ENCODE results near the gene LINC00305. TPM values are rescaled to one million over a fixed set of nuclear protein-coding genes. Genes with fewer than 3 reads are reported as not detected.

The LINC00305 gene
- total and polyA plus RNA-seq, 10 of the 15 experiments (the other 5 are each of a cell fraction or from before 2014, with no cell fraction given), result 0.11 to 19.4 (median 0.26) TPM; not detected in 7

- TF ChIP-seq CTCF (IDR thresholded peaks at IDR 0.05 in 2 of 3, conservative IDR thresholded peaks at IDR 0.05 in 1 of 3; ENCODE audit: control insufficient read depth in 2 of 3, extremely low read depth in 1 of 3, insufficient read depth in 1 of 3, low read depth in 3 of 3, low read length in 3 of 3) (peak in 1 of 3 experiments; percentile 16; a peak in 1 of 6 replicates), HCFC1 (IDR thresholded peaks at IDR 0.05; ENCODE audit: low read length) (no peak), CBFB (IDR thresholded peaks at IDR 0.05; ENCODE audit: low read depth) (no peak), CHD4 (IDR thresholded peaks at IDR 0.05) (no peak)
Observed at GRCh38 chr18:64103986-64104385, 44.9 kb downstream of the LINC00305 start (continued).

GRCh38 chr18:64100116-64100922, 48.6 kb downstream of the LINC00305 start:
- DNase-seq (ENCODE audit: low read depth, low spot score) (peak; percentile 33), ATAC-seq (peak; percentile 74), FAIRE-seq (no peak)
- in situ Hi-C loops (cut with MboI) (no loop called here), intact Hi-C loops (cut with micrococcal nuclease; ENCODE audit: unreplicated experiment) (loop anchor here (1.0 to 2.0 kb wide), 2 partner anchors 102 to 230 kb away; no protein-coding TSS in a partner anchor)
- no peaks in the 10 kb centered on the region for H4K20me1 ChIP-seq (ENCODE audit: control insufficient read depth, insufficient read depth)
- no peaks in the 10 kb centered on the region for H3K79me2 ChIP-seq (ENCODE audit: control insufficient read depth, insufficient read depth, low read length)
- no TSS peak for BruUV-seq (replicated peaks)
- ChIA-PET RAD21 (ENCODE audit: unreplicated experiment) (interaction anchor here (0.8 to 2.7 kb wide), 27 partner anchors 9 to 309 kb away, joined by 3 to 16 read pairs (median 4); no protein-coding TSS in a partner anchor), POLR2A (interaction anchor here (1.0 to 1.5 kb wide), 5 partner anchors 9 to 224 kb away, joined by 3 to 5 read pairs (median 3); no protein-coding TSS in a partner anchor), SMC1A (ENCODE audit: uncharacterized antibody, unreplicated experiment) (interaction anchor here (0.8 to 3.4 kb wide), 32 partner anchors 9 to 309 kb away, joined by 3 to 40 read pairs (median 5); partner anchors contain the start of gene LINC00305), CTCF (interaction anchor here (0.7 to 4.6 kb wide), 15 partner anchors 9 to 310 kb away, joined by 3 to 32 read pairs (median 5); no protein-coding TSS in a partner anchor)
- H3K36me3 ChIP-seq (ENCODE audit: control insufficient read depth in 2 of 2, insufficient read depth in 2 of 2, low read length in 1 of 2), result no peaks in the 10 kb centered on the region
- no peak overlapping the region for H2AFZ ChIP-seq (ENCODE audit: control insufficient read depth, low read depth, low read length)
- no peaks in the 10 kb centered on the region for H3K27me3 ChIP-seq (replicated peaks in 1 of 2; ENCODE audit: control insufficient read depth in 2 of 2, insufficient read depth in 2 of 2, low read length in 1 of 2)
- no peak overlapping the region for H3K4me2 ChIP-seq (ENCODE audit: control insufficient read depth, insufficient read depth)
- H3K27ac ChIP-seq (ENCODE audit: control insufficient read depth, insufficient read depth), result no peak overlapping the region
- 7% methylated on average over 6 of the region's 6 CpGs for WGBS (ENCODE audit: insufficient coverage, insufficient replicate concordance, low lambda C conversion rate, missing lambda C conversion rate)
- no peaks in the 10 kb centered on the region for H3K9me3 ChIP-seq (replicated peaks; ENCODE audit: control insufficient read depth, insufficient read depth, low read length)
- H3K4me1 ChIP-seq (ENCODE audit: control insufficient read depth, insufficient read depth, low read length), result no peaks in the 10 kb centered on the region; the same call in 1 of the 2 replicates
- no peak overlapping the region for H3K9ac ChIP-seq (ENCODE audit: control insufficient read depth, insufficient read depth, low read length)
- no peak overlapping the region for H3K4me3 ChIP-seq
- TF ChIP-seq NKRF (conservative IDR thresholded peaks at IDR 0.05), result no peak
- TF ChIP-seq ATF7 (IDR thresholded peaks at IDR 0.05; ENCODE audit: low read depth), result peak; percentile 42; the same call in 1 of the 2 replicates
- TF ChIP-seq CEBPB (IDR thresholded peaks at IDR 0.05; ENCODE audit: borderline replicate concordance in 1 of 2, low read depth in 2 of 2, low read length in 2 of 2), result 0 out of 4 replicates have a peak, but pooled peaks of 1 of the 2 experiments have one; percentile 9
- TF ChIP-seq ZBTB40 (IDR thresholded peaks at IDR 0.05; ENCODE audit: borderline replicate concordance), result no peak
- TF ChIP-seq EGR1 (IDR thresholded peaks at IDR 0.05; ENCODE audit: borderline replicate concordance in 1 of 2, low read depth in 2 of 2, low read length in 2 of 2), result no peak
- peak; percentile 68 for TF ChIP-seq BMI1 (IDR thresholded peaks at IDR 0.05; ENCODE audit: borderline replicate concordance)
- peak; percentile 58; the same call in 1 of the 2 replicates for TF ChIP-seq IRF4 (IDR thresholded peaks at IDR 0.05; ENCODE audit: low read depth, low read length)
- no peak for TF ChIP-seq ZNF24 (IDR thresholded peaks at IDR 0.05)

Measured in GM12878 (cell line).